Measurements from ENCODE around the gene ARL4A. TPM values are rescaled to one million over a fixed set of nuclear protein-coding genes. Genes with fewer than 3 reads are reported as not detected.

The ARL4A gene
- total and polyA plus RNA-seq, 2 of the 8 experiments (the other 6 are each of a cell fraction or from before 2014, with no cell fraction given): 14.5 to 29.2 TPM

DNA sequence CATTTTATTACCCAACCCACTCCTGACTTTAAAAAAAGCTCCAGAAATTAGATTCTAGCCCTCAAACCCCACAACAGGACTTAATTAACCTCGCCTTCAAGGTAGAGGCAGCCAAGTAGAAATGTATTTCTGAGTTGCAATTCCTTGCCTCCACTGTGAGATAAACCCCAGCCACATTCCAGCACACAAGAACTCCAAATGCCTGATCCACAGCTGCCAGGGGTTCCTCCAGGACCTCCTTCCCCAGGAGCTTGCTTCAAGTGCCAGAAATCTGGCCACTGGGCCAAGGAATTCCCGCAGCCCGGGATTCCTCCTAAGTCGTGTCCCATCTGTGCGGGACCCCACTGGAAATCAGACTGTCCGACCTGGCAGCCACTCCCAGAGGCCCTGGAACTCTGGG, 25.9 kb upstream of the ARL4A start:
- Histone ChIP-seq H4K8ac (ENCODE audit: extremely low read depth, insufficient read depth, low read length) (no peak overlapping the region), H3K79me2 (ENCODE audit: control insufficient read depth in 1 of 2, insufficient read depth in 2 of 2, low read length in 2 of 2) (no peaks in the 10 kb centered on the region), H3K27ac (ENCODE audit: low read depth, low read length) (no peak overlapping the region), H2AFZ (ENCODE audit: low read length) (no peak overlapping the region), H3K56ac (replicated peaks; ENCODE audit: insufficient read length, low read depth, low read length) (no peak overlapping the region), H2BK15ac (ENCODE audit: low read length) (no peak overlapping the region), H2BK12ac (ENCODE audit: low read depth, low read length) (no peak overlapping the region), H4K20me1 (replicated peaks in 1 of 2; ENCODE audit: control insufficient read depth in 1 of 2, insufficient read depth in 2 of 2, low read length in 2 of 2) (no peaks in the 10 kb centered on the region), H3K79me1 (ENCODE audit: low read depth, low read length) (no peaks in the 10 kb centered on the region), H3K4me2 (ENCODE audit: insufficient read depth in 1 of 2, low read depth in 2 of 2, low read length in 2 of 2) (no peak overlapping the region), H3K36me3 (ENCODE audit: control insufficient read depth in 2 of 4, insufficient read depth in 4 of 4, low read length in 3 of 4) (no peaks in the 10 kb centered on the region), H2BK20ac (ENCODE audit: low read length) (no peak overlapping the region), H4K5ac (ENCODE audit: insufficient read length, low read depth, low read length) (no peak overlapping the region), H3K4me3 (ENCODE audit: extremely low read depth in 1 of 4, insufficient read depth in 2 of 4, low read depth in 3 of 4, low read length in 4 of 4) (no peak overlapping the region), H2BK120ac (replicated peaks; ENCODE audit: low read depth, low read length) (no peak overlapping the region), H2AK5ac (ENCODE audit: low read depth, low read length) (no peak overlapping the region), H3K14ac (ENCODE audit: insufficient read length) (no peak overlapping the region), H3K9ac (replicated peaks in 1 of 4; ENCODE audit: extremely low read depth in 1 of 4, low read depth in 3 of 4, low read length in 3 of 4) (no peak overlapping the region), H3K4me1 (replicated peaks in 1 of 4; ENCODE audit: control insufficient read depth in 3 of 4, insufficient read depth in 4 of 4, low read length in 3 of 4) (no peaks in the 10 kb centered on the region; a peak in 2 of 7 replicates), H3K18ac (ENCODE audit: extremely low read depth, low read length) (no peak overlapping the region), H4K91ac (replicated peaks; ENCODE audit: insufficient read length, low read length) (no peak overlapping the region), H3K4ac (replicated peaks; ENCODE audit: insufficient read length, low read depth, low read length) (no peak overlapping the region), H3K27me3 (replicated peaks in 1 of 4; ENCODE audit: control insufficient read depth in 3 of 4, extremely low read depth in 1 of 4, insufficient read depth in 3 of 4, low read length in 3 of 4) (no peaks in the 10 kb centered on the region), H3K23me2 (ENCODE audit: low read depth, low read length) (peaks cover 3% of the 10 kb centered on the region; the same call in 1 of the 2 replicates), H2BK5ac (ENCODE audit: low read depth, low read length) (no peak overlapping the region), H3K23ac (ENCODE audit: insufficient read length) (no peak overlapping the region), H3K9me3 (ENCODE audit: insufficient read depth in 2 of 2, low read depth in 1 of 2, low read length in 1 of 2) (0 out of 4 replicates have a peak, but pooled peaks cover 5% of the 10 kb centered on the region in 2 experiments)
- WGBS, 2 experiments (ENCODE audit: extremely low coverage in 1 of 2, insufficient coverage in 1 of 2, insufficient read length in 1 of 2, insufficient replicate concordance in 2 of 2, low coverage in 1 of 2, low lambda C conversion rate in 2 of 2, missing lambda C conversion rate in 1 of 2): 83% methylated on average over 6 of the region's 6 CpGs; no CpG with 5 or more reads in 1 of the 2 experiments
- no peak for DNase-seq (ENCODE audit: low read depth in 1 of 2, low spot score in 2 of 2)
- CTCF ChIA-PET (ENCODE audit: partially characterized antibody): interaction anchor here (1.2 kb wide), 1 partner anchor 25 kb away, joined by 4 read pairs; no protein-coding TSS in a partner anchor
- no peak for FAIRE-seq
- POLR2A ChIA-PET (ENCODE audit: partially characterized antibody): no interaction called here
- TF ChIP-seq SP4 (IDR thresholded peaks at IDR 0.05; ENCODE audit: low read length): no peak
- no peak for TF ChIP-seq BRCA1 (IDR thresholded peaks at IDR 0.05; ENCODE audit: low read depth, low read length)
- no peak for TF ChIP-seq POLR2A (IDR thresholded peaks at IDR 0.05; ENCODE audit: control extremely low read depth in 1 of 2, low read depth in 2 of 2, low read length in 2 of 2)
- TF ChIP-seq GTF2F1 (IDR thresholded peaks at IDR 0.05; ENCODE audit: borderline replicate concordance, low read depth, low read length): no peak
- no peak for TF ChIP-seq CHD1 (IDR thresholded peaks at IDR 0.05; ENCODE audit: low read depth, low read length)
- no peak for TF ChIP-seq TAF1 (IDR thresholded peaks at IDR 0.05; ENCODE audit: low read depth, low read length)
- TF ChIP-seq NANOG (IDR thresholded peaks at IDR 0.05; ENCODE audit: insufficient read depth, low read depth, low read length, poor library complexity, severe bottlenecking): no peak
- no peak for TF ChIP-seq POU5F1 (IDR thresholded peaks at IDR 0.05; ENCODE audit: low read depth, low read length)
- TF ChIP-seq RXRA (IDR thresholded peaks at IDR 0.05; ENCODE audit: insufficient read depth, low read depth, low read length): no peak
- TF ChIP-seq FOSL1 (IDR thresholded peaks at IDR 0.05; ENCODE audit: insufficient read depth, low read depth, low read length): no peak
- no peak for TF ChIP-seq CBX8 (IDR thresholded peaks at IDR 0.05; ENCODE audit: borderline replicate concordance, low read depth, low read length)
- TF ChIP-seq TBP (IDR thresholded peaks at IDR 0.05; ENCODE audit: low read depth, low read length): no peak
- TF ChIP-seq EP300 (IDR thresholded peaks at IDR 0.05; ENCODE audit: borderline replicate concordance in 1 of 2, low read depth in 2 of 2, low read length in 2 of 2): no peak
- TF ChIP-seq, protein P1, sequence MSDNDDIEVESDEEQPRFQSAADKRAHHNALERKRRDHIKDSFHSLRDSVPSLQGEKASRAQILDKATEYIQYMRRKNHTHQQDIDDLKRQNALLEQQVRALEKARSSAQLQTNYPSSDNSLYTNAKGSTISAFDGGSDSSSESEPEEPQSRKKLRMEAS (IDR thresholded peaks at IDR 0.05): no peak
- TF ChIP-seq ZNF274 (IDR thresholded peaks at IDR 0.05; ENCODE audit: borderline replicate concordance, extremely low read depth, low read length): no peak
- TF ChIP-seq JUND (IDR thresholded peaks at IDR 0.05; ENCODE audit: low read length): no peak

All from H1 (cell line).